RPMI7951 (cell line): Measurements from ENCODE around the gene KRTAP4-11. TPM values are rescaled to one million over a fixed set of nuclear protein-coding genes. Genes with fewer than 3 reads are reported as not detected.
"Not testable (repeated sequence)": the region's sequence is repeated elsewhere in the genome, so short reads cannot be mapped to it uniquely, and the experiment has no call there.

Experiments
- DNase-seq: peaks from one replicate; pipeline ENCODE4 v3.0.0-alpha.2; 2012; ENCODE audit warnings: low read depth
- total RNA-seq: library from RNA; depleted of rRNA; stranded (reverse); fragments of >200 nt; shearing (Covaris generic); gene quantifications from 2 replicates; pipeline ENCODE4 v1.2.3, GENCODE V29; 2014; rRNA removed

KRTAP4-11 gene
- total RNA-seq, 1 experiment from 2014 or later = not detected

DNA sequence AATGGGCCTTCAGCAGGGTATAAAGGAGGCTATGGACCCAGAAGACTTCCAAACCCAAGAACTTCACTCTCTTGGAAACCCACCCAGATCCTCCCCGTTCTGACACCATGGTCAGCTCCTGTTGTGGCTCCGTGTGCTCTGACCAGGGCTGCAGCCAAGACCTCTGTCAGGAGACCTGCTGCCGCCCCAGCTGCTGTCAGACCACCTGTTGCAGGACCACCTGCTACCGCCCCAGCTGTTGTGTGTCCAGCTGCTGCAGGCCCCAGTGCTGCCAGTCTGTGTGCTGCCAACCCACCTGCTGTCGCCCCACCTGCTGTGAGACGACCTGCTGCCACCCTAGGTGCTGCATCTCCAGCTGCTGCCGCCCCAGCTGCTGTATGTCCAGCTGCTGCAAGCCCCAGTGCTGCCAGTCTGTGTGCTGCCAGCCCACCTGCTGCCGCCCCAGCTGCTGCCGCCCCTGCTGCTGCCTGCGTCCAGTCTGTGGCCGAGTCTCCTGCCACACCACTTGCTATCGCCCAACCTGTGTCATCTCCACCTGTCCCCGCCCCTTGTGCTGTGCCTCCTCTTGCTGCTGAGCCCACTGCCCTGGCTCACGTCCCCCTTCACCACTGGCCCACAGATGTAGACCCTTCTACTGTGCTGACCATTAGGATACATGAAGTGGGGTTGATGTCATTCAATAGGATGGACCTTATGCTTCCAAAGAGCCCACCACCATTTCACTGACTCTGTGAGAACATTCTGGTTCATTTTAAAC is 33.9 kb downstream of the KRTAP4-11 start, which contains the start of gene KRTAP4-7:
Gene KRTAP4-7 (plus strand): TSS at position 51 of the 757 bp plus-strand sequence. CDS start 57 bp downstream, at position 108.
- not testable (repeated sequence) for DNase-seq

DNA sequence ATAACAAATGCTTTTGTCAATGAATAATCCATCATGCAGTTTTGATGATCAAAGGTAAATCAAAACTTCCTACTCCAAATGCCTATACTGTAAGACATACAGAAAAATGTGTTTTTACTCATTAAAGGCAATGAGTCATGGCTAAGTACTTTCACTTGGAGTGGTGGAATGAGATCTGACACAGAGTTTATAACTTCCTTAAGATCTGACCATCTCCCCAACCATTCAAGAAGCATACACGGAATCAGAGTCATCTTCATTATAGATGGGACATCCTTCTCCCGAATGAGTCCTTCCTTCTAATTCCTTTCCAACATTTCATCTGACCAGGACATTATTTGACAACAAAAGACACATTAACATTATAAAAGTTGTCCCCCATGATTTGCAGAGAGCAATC is 34.7 kb downstream of the KRTAP4-11 start:
- peak; percentile 61 for DNase-seq

DNA sequence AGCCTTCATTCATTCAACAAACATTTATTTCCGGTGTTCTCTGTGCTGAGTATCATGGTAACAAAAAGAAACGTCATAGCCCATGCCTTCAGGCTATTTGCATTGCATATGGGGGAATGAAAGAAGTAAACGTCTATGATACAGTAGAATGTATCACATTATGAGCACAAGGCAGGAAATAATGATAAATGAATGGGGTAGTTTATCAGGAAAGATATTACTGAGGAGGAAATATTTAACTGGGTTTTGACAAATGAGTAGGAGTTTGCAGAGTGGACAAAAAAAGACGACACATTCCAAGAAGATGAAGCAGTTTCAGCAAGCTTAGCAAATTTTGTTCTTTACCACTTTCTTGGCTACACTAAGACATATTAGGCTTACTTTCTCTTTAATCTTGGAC is 35.5 kb downstream of the KRTAP4-11 start:
- DNase-seq = peak; percentile 70

- DNase-seq = no peak
These were observed 41.4 kb downstream of the KRTAP4-11 start for GRCh38 chr17:41076788-41077187.

DNA sequence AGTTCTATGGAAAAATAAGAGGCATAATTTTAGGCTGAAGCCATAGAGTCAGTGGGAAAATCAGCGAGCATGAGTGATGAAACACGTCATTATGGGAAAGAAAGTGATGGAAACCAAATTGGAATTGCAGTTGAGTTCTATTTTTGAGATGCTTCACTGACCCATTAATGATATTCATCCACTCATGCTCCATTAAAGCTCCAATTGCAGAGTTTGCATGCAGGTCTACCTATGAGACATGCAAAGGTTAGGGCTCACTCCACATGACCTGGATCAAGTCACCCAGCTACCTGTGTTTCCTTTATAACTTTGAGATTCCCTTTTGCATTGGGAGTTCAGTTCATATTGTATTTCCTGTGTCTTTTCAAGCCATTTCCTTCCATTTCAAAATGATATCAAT is 44.5 kb downstream of the KRTAP4-11 start:
- no peak for DNase-seq

DNA sequence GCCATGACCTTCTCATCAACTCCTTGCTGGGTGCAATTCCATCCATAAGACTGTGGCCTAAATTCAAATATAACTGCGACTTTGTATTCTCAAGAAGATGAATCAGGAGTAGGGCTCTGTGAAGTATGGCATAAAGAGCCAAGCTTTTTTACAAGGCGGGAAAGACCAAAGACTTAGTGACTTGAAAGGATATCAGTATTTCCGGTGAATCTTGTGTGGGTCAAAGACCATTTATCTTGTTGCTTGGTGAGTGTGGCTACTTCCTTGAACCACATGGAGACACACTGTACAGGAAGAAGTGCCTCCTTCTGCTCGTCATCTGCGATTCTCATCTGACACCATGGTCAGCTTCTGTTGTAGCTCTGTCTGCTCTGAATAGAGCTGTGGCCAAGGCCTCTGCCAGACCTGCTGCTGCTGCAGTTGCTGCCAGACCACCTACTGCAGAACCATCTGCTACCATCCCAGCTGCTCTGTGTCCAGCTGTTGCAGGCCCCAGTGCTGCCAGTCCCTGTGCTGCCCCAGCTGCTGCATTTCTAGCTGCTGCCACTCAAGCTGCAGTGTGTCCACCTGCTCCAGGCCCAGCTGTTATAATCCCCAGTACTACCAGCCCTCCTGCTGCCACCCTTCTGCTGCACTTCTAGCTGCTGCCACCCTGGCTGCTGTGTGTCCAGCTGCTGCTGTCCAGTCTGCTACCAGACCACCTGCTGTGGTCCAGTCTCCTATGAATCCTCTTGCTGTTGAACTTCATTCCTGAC is 46.4 kb downstream of the KRTAP4-11 start:
- DNase-seq = no peak

GRCh38 chr17:41069031-41069430 is 49.1 kb downstream of the KRTAP4-11 start:
- DNase-seq = no peak

GRCh38 chr17:41067281-41067680 is 50.9 kb downstream of the KRTAP4-11 start:
- DNase-seq = peak; percentile 86

Other genes starting within 250 kb of the KRTAP4-11 start
- not detected in 2 replicates for gene KRT20, start 233.1 kb downstream of the KRTAP4-11 start, total RNA-seq
- gene KRT23, start 180.7 kb downstream of the KRTAP4-11 start, total RNA-seq = 0.20 TPM in 1 of 2 replicates, not detected in the other
- gene KRT39, start 151.4 kb downstream of the KRTAP4-11 start, total RNA-seq = 0.24 TPM in 1 of 2 replicates, not detected in the other
- not detected in 2 replicates for gene KRT40, start 134.0 kb downstream of the KRTAP4-11 start, total RNA-seq
- gene KRTAP3-3, start 124.2 kb downstream of the KRTAP4-11 start, total RNA-seq = not detected in 2 replicates
- gene KRTAP3-2, start 118.5 kb downstream of the KRTAP4-11 start, total RNA-seq = not detected in 2 replicates
- gene KRTAP3-1, start 109.2 kb downstream of the KRTAP4-11 start, total RNA-seq = not detected in 2 replicates
- not detected in 2 replicates for gene KRTAP1-5, start 91.2 kb downstream of the KRTAP4-11 start, total RNA-seq
- gene KRTAP1-4, start 88.2 kb downstream of the KRTAP4-11 start, total RNA-seq = not detected in 2 replicates
- gene KRTAP1-3, start 83.5 kb downstream of the KRTAP4-11 start, total RNA-seq = not detected in 2 replicates
- not detected in 2 replicates for gene KRTAP1-1, start 76.9 kb downstream of the KRTAP4-11 start, total RNA-seq
- gene KRTAP2-1, start 71.1 kb downstream of the KRTAP4-11 start, total RNA-seq = 0.48 TPM in 1 of 2 replicates, not detected in the other
- not detected in 2 replicates for gene KRTAP2-2, start 63.1 kb downstream of the KRTAP4-11 start, total RNA-seq
- gene KRTAP2-3, start 58.3 kb downstream of the KRTAP4-11 start, total RNA-seq = not detected in 2 replicates
- not detected in 2 replicates for gene KRTAP2-4, start 52.5 kb downstream of the KRTAP4-11 start, total RNA-seq
- not detected in 2 replicates for gene KRTAP4-7, start 34.2 kb downstream of the KRTAP4-11 start, total RNA-seq
- gene KRTAP4-8, start 20.2 kb downstream of the KRTAP4-11 start, total RNA-seq = not detected in 2 replicates
- not detected in 2 replicates for gene KRTAP4-16, start 16.2 kb downstream of the KRTAP4-11 start, total RNA-seq
- not detected in 2 replicates for gene KRTAP4-9, start 13.0 kb downstream of the KRTAP4-11 start, total RNA-seq
- not detected in 2 replicates for gene KRTAP4-12, start 5.8 kb upstream of the KRTAP4-11 start, total RNA-seq
- gene KRTAP4-6, start 22.2 kb upstream of the KRTAP4-11 start, total RNA-seq = not detected in 2 replicates
- gene KRTAP4-5, start 31.5 kb upstream of the KRTAP4-11 start, total RNA-seq = not detected in 2 replicates
- not detected in 2 replicates for gene KRTAP4-4, start 42.4 kb upstream of the KRTAP4-11 start, total RNA-seq
- not detected in 2 replicates for gene KRTAP4-3, start 49.8 kb upstream of the KRTAP4-11 start, total RNA-seq
- gene KRTAP4-2, start 59.8 kb upstream of the KRTAP4-11 start, total RNA-seq = not detected in 2 replicates
- gene KRTAP4-1, start 66.5 kb upstream of the KRTAP4-11 start, total RNA-seq = not detected in 2 replicates
- gene KRTAP9-1, start 71.5 kb upstream of the KRTAP4-11 start, total RNA-seq = not detected in 2 replicates
- not detected in 2 replicates for gene KRTAP9-2, start 108.3 kb upstream of the KRTAP4-11 start, total RNA-seq
- gene KRTAP9-3, start 114.1 kb upstream of the KRTAP4-11 start, total RNA-seq = not detected in 2 replicates
- not detected in 2 replicates for gene KRTAP9-8, start 119.6 kb upstream of the KRTAP4-11 start, total RNA-seq
- gene KRTAP9-4, start 131.3 kb upstream of the KRTAP4-11 start, total RNA-seq = not detected in 2 replicates
- gene KRTAP9-9, start 137.0 kb upstream of the KRTAP4-11 start, total RNA-seq = not detected in 2 replicates
- not detected in 2 replicates for gene KRTAP9-6, start 147.0 kb upstream of the KRTAP4-11 start, total RNA-seq
- gene KRTAP9-7, start 157.3 kb upstream of the KRTAP4-11 start, total RNA-seq = not detected in 2 replicates
- not detected in 2 replicates for gene KRTAP29-1, start 184.5 kb upstream of the KRTAP4-11 start, total RNA-seq
- not detected in 2 replicates for gene KRTAP16-1, start 190.9 kb upstream of the KRTAP4-11 start, total RNA-seq
- gene KRTAP17-1, start 197.3 kb upstream of the KRTAP4-11 start, total RNA-seq = not detected in 2 replicates
- gene KRT33A, start 232.5 kb upstream of the KRTAP4-11 start, total RNA-seq = not detected in 2 replicates